ENCODE results near the gene PPM1L. TPM values are rescaled to one million over a fixed set of nuclear protein-coding genes. Genes with fewer than 3 reads are reported as not detected.

PPM1L gene
- total RNA-seq, 4 donors from 2014 or later: 30.8 to 88.1 (median 52.7) TPM

GRCh38 chr3:160825311-160825800, 69.3 kb downstream of the PPM1L start:
- intact Hi-C loops (cut with DNase I): no loop called here
- DNase-seq (ENCODE audit: extremely low spot score): no peak
- TF ChIP-seq POLR2AphosphoS5 (IDR thresholded peaks at IDR 0.05) (no peak), POLR2A (IDR thresholded peaks at IDR 0.05; ENCODE audit: low read depth) (no peak), CTCF (IDR thresholded peaks at IDR 0.05) (no peak), EP300 (IDR thresholded peaks at IDR 0.05) (no peak)
- Histone ChIP-seq H3K27ac (replicated peaks in 1 of 4) (no peak overlapping the region), H3K4me3 (no peak overlapping the region), H3K27me3 (no peaks in the 10 kb centered on the region), H3K36me3 (no peaks in the 10 kb centered on the region), H3K9me3 (no peaks in the 10 kb centered on the region), H3K4me1 (peaks cover 0 to 9% (median 7%) of the 10 kb centered on the region in 4 donors)
- WGBS: 90% methylated on average over 3 of the region's 3 CpGs

- H3K9me3 ChIP-seq: no peaks in the 10 kb centered on the region
- TF ChIP-seq POLR2A (IDR thresholded peaks at IDR 0.05; ENCODE audit: low read depth) (no peak), POLR2AphosphoS5 (IDR thresholded peaks at IDR 0.05) (no peak), EP300 (IDR thresholded peaks at IDR 0.05) (no peak), CTCF (IDR thresholded peaks at IDR 0.05) (no peak)
- no peaks in the 10 kb centered on the region for H3K27me3 ChIP-seq
- intact Hi-C loops (cut with DNase I): no loop called here
- peaks cover 5 to 18% (median 11%) of the 10 kb centered on the region in 4 donors for H3K4me1 ChIP-seq
- no peaks in the 10 kb centered on the region for H3K36me3 ChIP-seq
- DNase-seq (ENCODE audit: extremely low spot score): no peak
- no peak overlapping the region for H3K4me3 ChIP-seq
- no peak overlapping the region for H3K27ac ChIP-seq (replicated peaks in 1 of 4)
These were observed 70.4 kb downstream of the PPM1L start for GRCh38 chr3:160826408-160826807.

GRCh38 chr3:160826991-160827390, 71.0 kb downstream of the PPM1L start:
- H3K4me3 ChIP-seq: no peak overlapping the region
- no peak overlapping the region for H3K27ac ChIP-seq (replicated peaks in 1 of 4)
- no peaks in the 10 kb centered on the region for H3K9me3 ChIP-seq
- peaks cover 5 to 20% (median 11%) of the 10 kb centered on the region in 4 donors for H3K4me1 ChIP-seq
- no peaks in the 10 kb centered on the region for H3K36me3 ChIP-seq
- WGBS: 78% methylated on average over 2 of the region's 2 CpGs
- intact Hi-C loops (cut with DNase I): no loop called here
- no peak for DNase-seq (ENCODE audit: extremely low spot score)
- H3K27me3 ChIP-seq: no peaks in the 10 kb centered on the region
- TF ChIP-seq EP300 (IDR thresholded peaks at IDR 0.05) (no peak), POLR2A (IDR thresholded peaks at IDR 0.05; ENCODE audit: low read depth) (no peak), POLR2AphosphoS5 (IDR thresholded peaks at IDR 0.05) (no peak), CTCF (IDR thresholded peaks at IDR 0.05) (no peak)

- Histone ChIP-seq H3K9me3 (no peaks in the 10 kb centered on the region), H3K4me1 (peaks cover 5 to 20% (median 11%) of the 10 kb centered on the region in 4 donors), H3K27ac (replicated peaks in 1 of 4) (no peak overlapping the region), H3K4me3 (no peak overlapping the region), H3K36me3 (no peaks in the 10 kb centered on the region), H3K27me3 (no peaks in the 10 kb centered on the region)
- 81% methylated on average over 1 of the region's 1 CpG for WGBS
- no peak for DNase-seq (ENCODE audit: extremely low spot score)
- intact Hi-C loops (cut with DNase I): no loop called here
- TF ChIP-seq POLR2A (IDR thresholded peaks at IDR 0.05; ENCODE audit: low read depth): no peak
- TF ChIP-seq POLR2AphosphoS5 (IDR thresholded peaks at IDR 0.05): no peak
- TF ChIP-seq EP300 (IDR thresholded peaks at IDR 0.05): no peak
- TF ChIP-seq CTCF (IDR thresholded peaks at IDR 0.05): no peak
These were observed 71.5 kb downstream of the PPM1L start for GRCh38 chr3:160827516-160827915.

- TF ChIP-seq CTCF (IDR thresholded peaks at IDR 0.05) (no peak), POLR2A (IDR thresholded peaks at IDR 0.05; ENCODE audit: low read depth) (no peak), POLR2AphosphoS5 (IDR thresholded peaks at IDR 0.05) (no peak), EP300 (IDR thresholded peaks at IDR 0.05) (no peak)
- H3K4me3 ChIP-seq: no peak overlapping the region
- H3K4me1 ChIP-seq: peaks cover 5 to 20% (median 11%) of the 10 kb centered on the region in 4 donors
- WGBS: 96% methylated on average over 3 of the region's 3 CpGs
- intact Hi-C loops (cut with DNase I): no loop called here
- H3K36me3 ChIP-seq: no peaks in the 10 kb centered on the region
- H3K27ac ChIP-seq (replicated peaks in 1 of 4): no peak overlapping the region
- no peaks in the 10 kb centered on the region for H3K9me3 ChIP-seq
- no peak for DNase-seq (ENCODE audit: extremely low spot score)
- no peaks in the 10 kb centered on the region for H3K27me3 ChIP-seq
These were observed 72.8 kb downstream of the PPM1L start for GRCh38 chr3:160828880-160829279.
